Neural cell (in vitro differentiated cells): ENCODE results near the gene COL4A5. TPM values are rescaled to one million over a fixed set of nuclear protein-coding genes. Genes with fewer than 3 reads are reported as not detected.

Experiments used
- H2AFZ ChIP-seq: fragments of 200-600, 300-800 bp; sonication (generic), shearing (Covaris generic); 2 replicates; pipeline ENCODE4 v1.6.0; 2014; ENCODE audit warnings: low read depth, mild to moderate bottlenecking, antibody characterized with exemption, low read length, moderate library complexity
- H3F3A ChIP-seq: fragments of 200-600 bp; shearing (Covaris generic); 2 replicates; pipeline ENCODE4 v1.6.1; 2016; ENCODE audit warnings: mild to moderate bottlenecking, moderate library complexity, mixed read lengths, antibody characterized with exemption, low read length; ENCODE audit not compliant: insufficient read depth, poor library complexity, severe bottlenecking
- H3K27ac ChIP-seq: fragments of 200-600, 300-800 bp; sonication (generic), shearing (Covaris generic); 2 replicates; pipeline ENCODE4 v1.5.1; 2014; ENCODE audit warnings: mild to moderate bottlenecking, low read length, moderate library complexity
- H3K27me3 ChIP-seq: fragments of 300-800, 200-600 bp; sonication (generic), shearing (Covaris generic); 2 replicates; pipeline ENCODE4 v1.6.0; 2014; ENCODE audit warnings: mild to moderate bottlenecking, low read depth, low read length, moderate library complexity; ENCODE audit not compliant: insufficient read depth
- H3K36me3 ChIP-seq: fragments of 300-800, 200-600 bp; sonication (generic), shearing (Covaris generic); 2 replicates; pipeline ENCODE4 v1.5.1; 2014; ENCODE audit warnings: mild to moderate bottlenecking, antibody characterized with exemption, low read length, moderate library complexity; ENCODE audit not compliant: insufficient read depth
- H3K4me2 ChIP-seq: fragments of 300-800, 200-600 bp; sonication (generic), shearing (Covaris generic); 2 replicates; pipeline ENCODE4 v1.6.0; 2014; ENCODE audit warnings: mild to moderate bottlenecking, low read length
- H3K4me3 ChIP-seq: fragments of 300-800, 200-600 bp; sonication (generic), shearing (Covaris generic); 2 replicates; pipeline ENCODE4 v1.5.1; 2014; ENCODE audit warnings: mild to moderate bottlenecking, low read length, moderate library complexity
- H3K79me2 ChIP-seq: fragments of 200-600 bp; shearing (Covaris generic); replicated peaks from 2 replicates; pipeline ENCODE4 v1.6.0; 2014; ENCODE audit warnings: mild to moderate bottlenecking, low read length, moderate library complexity; ENCODE audit not compliant: insufficient read depth
- H3K9ac ChIP-seq: fragments of 300-800, 200-600 bp; sonication (generic), shearing (Covaris generic); 2 replicates; pipeline ENCODE4 v1.6.1; 2016; ENCODE audit warnings: mild to moderate bottlenecking, low read length, mixed read lengths
- H3K9me2 ChIP-seq: fragments of 200-600 bp; shearing (Covaris generic); 2 replicates; pipeline ENCODE4 v1.6.1; 2016; ENCODE audit warnings: mild to moderate bottlenecking, low read length, mixed read lengths; ENCODE audit not compliant: insufficient read depth
- H3K9me3 ChIP-seq: fragments of 200-600, 300-800 bp; sonication (generic), shearing (Covaris generic); 2 replicates; pipeline ENCODE4 v1.6.1; 2016; ENCODE audit warnings: mild to moderate bottlenecking, mixed run types, low read length, moderate library complexity, mixed read lengths
- H4K20me1 ChIP-seq: fragments of 200-600 bp; shearing (Covaris generic); 2 replicates; pipeline ENCODE4 v1.6.1; 2016; ENCODE audit warnings: mild to moderate bottlenecking, mixed run types; ENCODE audit not compliant: insufficient read depth
- CTCF ChIP-seq: fragments of 450-650 bp; IDR thresholded peaks from 2 replicates; pipeline ENCODE4 v1.5.1; 2014; ENCODE audit warnings: antibody characterized with exemption, mild to moderate bottlenecking, moderate library complexity; ENCODE audit not compliant: poor library complexity, severe bottlenecking
- EP300 ChIP-seq: fragments of 450-650 bp; conservative IDR thresholded peaks from 2 replicates; pipeline ENCODE4 v1.6.1; 2014; ENCODE audit warnings: antibody characterized with exemption, mild to moderate bottlenecking, moderate library complexity; ENCODE audit not compliant: poor library complexity, severe bottlenecking
- EZH2 ChIP-seq: fragments of 200-600, 300-800 bp; shearing (Covaris generic), sonication (generic); IDR thresholded peaks from 2 replicates; pipeline ENCODE4 v1.6.1; 2014; ENCODE audit warnings: antibody characterized with exemption, low read length, borderline replicate concordance, mild to moderate bottlenecking; ENCODE audit not compliant: insufficient read depth, poor library complexity, severe bottlenecking
- MXI1 ChIP-seq: fragments of 450-650 bp; conservative IDR thresholded peaks from 2 replicates; pipeline ENCODE4 v1.6.1; 2014; ENCODE audit warnings: antibody characterized with exemption, mild to moderate bottlenecking; ENCODE audit not compliant: poor library complexity, severe bottlenecking
- POLR2AphosphoS5 ChIP-seq: IDR thresholded peaks from 2 replicates; pipeline ENCODE4 v1.6.1; 2012
- RAD21 ChIP-seq: fragments of 450-650 bp; conservative IDR thresholded peaks from 2 replicates; pipeline ENCODE4 v1.6.1; 2014; ENCODE audit warnings: antibody characterized with exemption, mild to moderate bottlenecking, moderate library complexity
- SMC3 ChIP-seq: fragments of 450-650 bp; conservative IDR thresholded peaks from 2 replicates; pipeline ENCODE4 v1.6.1; 2014; ENCODE audit warnings: antibody characterized with exemption, mild to moderate bottlenecking, moderate library complexity; ENCODE audit not compliant: poor library complexity
- TAF1 ChIP-seq: IDR thresholded peaks from 2 replicates; pipeline ENCODE4 v1.6.1; 2012; ENCODE audit warnings: low read depth
- polyA plus RNA-seq: library from polyadenylated mRNA; depleted of rRNA; stranded (reverse); fragments of >200 nt; gene quantifications from 2 replicates; pipeline ENCODE4 v1.2.3, GENCODE V29; 2014
- TF ChIP-seq, protein P1 (sequence below): IDR thresholded peaks from 2 replicates; pipeline ENCODE4 v1.6.1; 2012; ENCODE audit warnings: borderline replicate concordance

Gene COL4A5
- polyA plus RNA-seq, 1 donor from 2014 or later, result 3.9 TPM

- Histone ChIP-seq H3K9ac (no peak overlapping the region), H3K9me3 (no peaks in the 10 kb centered on the region), H3F3A (no peaks in the 10 kb centered on the region), H3K4me2 (no peak overlapping the region), H3K27me3 (no peaks in the 10 kb centered on the region), H4K20me1 (no peaks in the 10 kb centered on the region), H3K9me2 (no peaks in the 10 kb centered on the region), H3K4me3 (no peak overlapping the region), H3K27ac (no peak overlapping the region), H3K36me3 (no peaks in the 10 kb centered on the region), H2AFZ (no peak overlapping the region), H3K79me2 (no peaks in the 10 kb centered on the region)
- TF ChIP-seq SMC3 (no peak), MXI1 (no peak)
These were observed 282.9 kb downstream of the COL4A5 start for GRCh38 chrX:108722561-108722960.

- no peak overlapping the region for H3K27ac ChIP-seq
- TF ChIP-seq POLR2AphosphoS5 (no peak), MXI1 (no peak), SMC3 (no peak), CTCF (no peak), TAF1 (no peak), RAD21 (no peak)
- TF ChIP-seq, protein P1, sequence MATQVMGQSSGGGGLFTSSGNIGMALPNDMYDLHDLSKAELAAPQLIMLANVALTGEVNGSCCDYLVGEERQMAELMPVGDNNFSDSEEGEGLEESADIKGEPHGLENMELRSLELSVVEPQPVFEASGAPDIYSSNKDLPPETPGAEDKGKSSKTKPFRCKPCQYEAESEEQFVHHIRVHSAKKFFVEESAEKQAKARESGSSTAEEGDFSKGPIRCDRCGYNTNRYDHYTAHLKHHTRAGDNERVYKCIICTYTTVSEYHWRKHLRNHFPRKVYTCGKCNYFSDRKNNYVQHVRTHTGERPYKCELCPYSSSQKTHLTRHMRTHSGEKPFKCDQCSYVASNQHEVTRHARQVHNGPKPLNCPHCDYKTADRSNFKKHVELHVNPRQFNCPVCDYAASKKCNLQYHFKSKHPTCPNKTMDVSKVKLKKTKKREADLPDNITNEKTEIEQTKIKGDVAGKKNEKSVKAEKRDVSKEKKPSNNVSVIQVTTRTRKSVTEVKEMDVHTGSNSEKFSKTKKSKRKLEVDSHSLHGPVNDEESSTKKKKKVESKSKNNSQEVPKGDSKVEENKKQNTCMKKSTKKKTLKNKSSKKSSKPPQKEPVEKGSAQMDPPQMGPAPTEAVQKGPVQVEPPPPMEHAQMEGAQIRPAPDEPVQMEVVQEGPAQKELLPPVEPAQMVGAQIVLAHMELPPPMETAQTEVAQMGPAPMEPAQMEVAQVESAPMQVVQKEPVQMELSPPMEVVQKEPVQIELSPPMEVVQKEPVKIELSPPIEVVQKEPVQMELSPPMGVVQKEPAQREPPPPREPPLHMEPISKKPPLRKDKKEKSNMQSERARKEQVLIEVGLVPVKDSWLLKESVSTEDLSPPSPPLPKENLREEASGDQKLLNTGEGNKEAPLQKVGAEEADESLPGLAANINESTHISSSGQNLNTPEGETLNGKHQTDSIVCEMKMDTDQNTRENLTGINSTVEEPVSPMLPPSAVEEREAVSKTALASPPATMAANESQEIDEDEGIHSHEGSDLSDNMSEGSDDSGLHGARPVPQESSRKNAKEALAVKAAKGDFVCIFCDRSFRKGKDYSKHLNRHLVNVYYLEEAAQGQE, result no peak
- no peak overlapping the region for H2AFZ ChIP-seq
- no peaks in the 10 kb centered on the region for H3K36me3 ChIP-seq
- H4K20me1 ChIP-seq, result no peaks in the 10 kb centered on the region
- H3K4me3 ChIP-seq, result no peak overlapping the region
- H3F3A ChIP-seq, result no peaks in the 10 kb centered on the region
- H3K9ac ChIP-seq, result no peak overlapping the region
- H3K27me3 ChIP-seq, result peaks cover 4% of the 10 kb centered on the region
- no peaks in the 10 kb centered on the region for H3K79me2 ChIP-seq
- H3K9me3 ChIP-seq, result no peaks in the 10 kb centered on the region
- H3K9me2 ChIP-seq, result no peaks in the 10 kb centered on the region
- H3K4me2 ChIP-seq, result no peak overlapping the region
These were observed 287.1 kb downstream of the COL4A5 start for GRCh38 chrX:108726748-108727147.

DNA sequence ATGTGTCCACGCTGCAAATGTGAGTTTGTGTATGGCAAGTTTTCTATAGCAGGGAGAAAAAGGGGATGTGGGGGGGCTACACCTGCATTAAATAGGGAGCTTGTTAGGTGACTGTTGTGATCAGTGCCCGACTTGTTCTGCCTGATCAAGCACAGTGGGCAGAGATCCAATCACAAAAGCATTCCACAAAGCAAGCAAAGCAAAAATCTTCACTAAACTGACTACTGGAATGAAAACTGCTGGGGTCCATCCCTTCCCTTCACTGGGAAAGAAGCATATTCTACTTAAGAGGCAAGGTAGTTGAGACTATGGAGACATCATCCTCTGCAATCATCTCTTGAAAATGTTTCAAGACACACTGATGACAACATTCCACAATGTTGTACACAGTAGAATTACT, 291.5 kb downstream of the COL4A5 start:
- Histone ChIP-seq H3K4me2 (no peak overlapping the region), H3K27me3 (peaks cover 42% of the 10 kb centered on the region), H3K9me2 (no peaks in the 10 kb centered on the region)

More for the DNA sequence above, 291.5 kb downstream of the COL4A5 start:
- no peaks in the 10 kb centered on the region for H3K36me3 ChIP-seq
- H3K9me3 ChIP-seq, result no peaks in the 10 kb centered on the region
- peak overlapping the region; percentile 65 for H3K4me3 ChIP-seq
- TF ChIP-seq SMC3 (no peak), EP300 (no peak), TAF1 (no peak), EZH2 (no peak), CTCF (no peak), POLR2AphosphoS5 (no peak), MXI1 (no peak)
- H4K20me1 ChIP-seq, result no peaks in the 10 kb centered on the region
- H3F3A ChIP-seq, result no peaks in the 10 kb centered on the region
- H2AFZ ChIP-seq, result no peak overlapping the region
- no peak overlapping the region for H3K27ac ChIP-seq
- no peaks in the 10 kb centered on the region for H3K79me2 ChIP-seq
- H3K9ac ChIP-seq, result no peak overlapping the region
